ENCODE results near the gene ALG2. TPM values are rescaled to one million over a fixed set of nuclear protein-coding genes. Genes with fewer than 3 reads are reported as not detected.

Gene ALG2
- polyA plus RNA-seq, 1 donor from 2014 or later: 15.8 TPM

- Histone ChIP-seq H3K9ac (ENCODE audit: low read length) (no peak overlapping the region), H3K9me2 (ENCODE audit: insufficient read depth, low read length) (no peaks in the 10 kb centered on the region), H3F3A (ENCODE audit: insufficient read depth, low read length, poor library complexity, severe bottlenecking) (no peaks in the 10 kb centered on the region), H4K20me1 (ENCODE audit: insufficient read depth) (no peaks in the 10 kb centered on the region), H3K9me3 (ENCODE audit: low read length) (no peaks in the 10 kb centered on the region), H3K79me2 (replicated peaks; ENCODE audit: insufficient read depth, low read length) (no peaks in the 10 kb centered on the region), H3K4me3 (ENCODE audit: low read length) (no peak overlapping the region), H3K27ac (ENCODE audit: low read length) (no peak overlapping the region), H3K4me2 (ENCODE audit: low read length) (no peak overlapping the region), H3K36me3 (ENCODE audit: insufficient read depth, low read length) (no peaks in the 10 kb centered on the region), H3K27me3 (ENCODE audit: insufficient read depth, low read depth, low read length) (no peaks in the 10 kb centered on the region), H2AFZ (ENCODE audit: low read depth, low read length) (no peak overlapping the region)
- TF ChIP-seq RAD21 (conservative IDR thresholded peaks at IDR 0.05) (no peak), MXI1 (conservative IDR thresholded peaks at IDR 0.05; ENCODE audit: poor library complexity, severe bottlenecking) (no peak), SMC3 (conservative IDR thresholded peaks at IDR 0.05; ENCODE audit: poor library complexity) (no peak), REST (IDR thresholded peaks at IDR 0.05; ENCODE audit: borderline replicate concordance) (no peak), TAF1 (IDR thresholded peaks at IDR 0.05; ENCODE audit: low read depth) (no peak), POLR2AphosphoS5 (IDR thresholded peaks at IDR 0.05) (no peak), EP300 (conservative IDR thresholded peaks at IDR 0.05; ENCODE audit: poor library complexity, severe bottlenecking) (no peak), CTCF (IDR thresholded peaks at IDR 0.05; ENCODE audit: poor library complexity, severe bottlenecking) (no peak), EZH2 (IDR thresholded peaks at IDR 0.05; ENCODE audit: borderline replicate concordance, insufficient read depth, low read length, poor library complexity, severe bottlenecking) (no peak)
Observed at GRCh38 chr9:99189186-99189585, 32.6 kb downstream of the ALG2 start.

- no peak for TF ChIP-seq EZH2 (IDR thresholded peaks at IDR 0.05; ENCODE audit: borderline replicate concordance, insufficient read depth, low read length, poor library complexity, severe bottlenecking)
- TF ChIP-seq TAF1 (IDR thresholded peaks at IDR 0.05; ENCODE audit: low read depth): no peak
- TF ChIP-seq RAD21 (conservative IDR thresholded peaks at IDR 0.05): no peak
- no peak for TF ChIP-seq SMC3 (conservative IDR thresholded peaks at IDR 0.05; ENCODE audit: poor library complexity)
- TF ChIP-seq EP300 (conservative IDR thresholded peaks at IDR 0.05; ENCODE audit: poor library complexity, severe bottlenecking): no peak
- TF ChIP-seq REST (IDR thresholded peaks at IDR 0.05; ENCODE audit: borderline replicate concordance): no peak
- no peak overlapping the region for H3K4me2 ChIP-seq (ENCODE audit: low read length)
- no peak overlapping the region for H3K27ac ChIP-seq (ENCODE audit: low read length)
Observed at GRCh38 chr9:99187311-99187710, 34.4 kb downstream of the ALG2 start.

More at GRCh38 chr9:99187311-99187710, 34.4 kb downstream of the ALG2 start:
- Histone ChIP-seq H3F3A (ENCODE audit: insufficient read depth, low read length, poor library complexity, severe bottlenecking) (no peaks in the 10 kb centered on the region), H2AFZ (ENCODE audit: low read depth, low read length) (no peak overlapping the region), H4K20me1 (ENCODE audit: insufficient read depth) (no peaks in the 10 kb centered on the region), H3K36me3 (ENCODE audit: insufficient read depth, low read length) (no peaks in the 10 kb centered on the region), H3K9ac (ENCODE audit: low read length) (no peak overlapping the region), H3K79me2 (replicated peaks; ENCODE audit: insufficient read depth, low read length) (no peaks in the 10 kb centered on the region), H3K4me3 (ENCODE audit: low read length) (no peak overlapping the region), H3K9me2 (ENCODE audit: insufficient read depth, low read length) (no peaks in the 10 kb centered on the region), H3K9me3 (ENCODE audit: low read length) (no peaks in the 10 kb centered on the region), H3K27me3 (ENCODE audit: insufficient read depth, low read depth, low read length) (no peaks in the 10 kb centered on the region)
